ENCODE results near the gene TP53BP1. TPM values are rescaled to one million over a fixed set of nuclear protein-coding genes. Genes with fewer than 3 reads are reported as not detected.

The TP53BP1 gene
- total and polyA plus RNA-seq, 2 of the 13 experiments (the other 11 are each of a cell fraction or from before 2014, with no cell fraction given), result 17.1 to 17.4 TPM

- no peak for TF ChIP-seq AKNA (CRISPR knock-in tag; IDR thresholded peaks at IDR 0.05; ENCODE audit: borderline replicate concordance)
Measured at GRCh38 chr15:43520138-43520537, 27.2 kb upstream of the TP53BP1 start (continued).

- no peak overlapping the region for H3K4me3 ChIP-seq (replicated peaks in 1 of 3; ENCODE audit: insufficient read depth in 1 of 3, low read depth in 2 of 3, low read length in 3 of 3)
- no peak for FAIRE-seq
- no peaks in the 10 kb centered on the region for H3K79me2 ChIP-seq (ENCODE audit: insufficient read depth, low read length)
- no peak for DNase-seq (ENCODE audit: low spot score)
- no peak for ATAC-seq
- H3K27ac ChIP-seq (ENCODE audit: extremely low read length, insufficient read depth, low read length), result no peak overlapping the region
- intact Hi-C loops (cut with micrococcal nuclease; ENCODE audit: unreplicated experiment) (no loop called here), in situ Hi-C loops (cut with HindIII; ENCODE audit: extremely low pct_ligation_motif_present, low pct_unique_long_range_greater_than_20kb) (loop anchor here (10.0 kb wide), 1 partner anchor 256 kb away; the partner anchor contains the start of gene ELL3)
- POLR2A ChIA-PET, result no interaction called here
- peaks cover 10 to 70% of the 10 kb centered on the region in 2 experiments for H3K27me3 ChIP-seq (ENCODE audit: control insufficient read depth in 1 of 2, insufficient read depth in 2 of 2, low read length in 2 of 2)
- WGBS (ENCODE audit: low lambda C conversion rate), result 18% methylated on average over 2 of the region's 2 CpGs
- TF ChIP-seq SUZ12 (IDR thresholded peaks at IDR 0.05; ENCODE audit: low read depth, low read length), result no peak
- no peak for TF ChIP-seq ZNF160 (CRISPR knock-in tag; IDR thresholded peaks at IDR 0.05)
- no peak for TF ChIP-seq KLF9 (CRISPR knock-in tag; IDR thresholded peaks at IDR 0.05; ENCODE audit: low read depth)
- TF ChIP-seq NCOA2 (CRISPR knock-in tag; IDR thresholded peaks at IDR 0.05), result no peak
- TF ChIP-seq MXI1 (IDR thresholded peaks at IDR 0.05; ENCODE audit: borderline replicate concordance, low read depth, low read length), result no peak
- no peak for TF ChIP-seq ZNF207 (IDR thresholded peaks at IDR 0.05; ENCODE audit: borderline replicate concordance)
- TF ChIP-seq SNAI1 (CRISPR knock-in tag; IDR thresholded peaks at IDR 0.05; ENCODE audit: borderline replicate concordance), result no peak
- TF ChIP-seq CSRNP2 (CRISPR knock-in tag; conservative IDR thresholded peaks at IDR 0.05; ENCODE audit: low read depth), result no peak
- TF ChIP-seq SKI (IDR thresholded peaks at IDR 0.05; ENCODE audit: partially characterized antibody), result no peak
- CTCF ChIA-PET (ENCODE audit: low intra/inter-chr PET ratio, low total read pairs), result no interaction called here
- no peaks in the 10 kb centered on the region for H3K36me3 ChIP-seq (replicated peaks in 1 of 2; ENCODE audit: control insufficient read depth in 1 of 2, insufficient read depth in 2 of 2, low read length in 2 of 2)
- no peaks in the 10 kb centered on the region for H3K9me3 ChIP-seq (ENCODE audit: low read length)
- peaks cover 19% of the 10 kb centered on the region for H3K4me1 ChIP-seq (ENCODE audit: insufficient read depth, low read length)
- H3K4me2 ChIP-seq (ENCODE audit: low read depth, low read length), result no peak overlapping the region
- no TSS peak for BruUV-seq (replicated peaks)
- no peaks in the 10 kb centered on the region for H4K20me1 ChIP-seq (ENCODE audit: insufficient read depth, low read length)
- H2AFZ ChIP-seq (ENCODE audit: low read length), result no peak overlapping the region
- H3K9ac ChIP-seq (ENCODE audit: insufficient read depth, low read depth, low read length), result no peak overlapping the region
Measured at GRCh38 chr15:43519196-43519595, 26.2 kb upstream of the TP53BP1 start.

Data from HepG2 (cell line).